Body of pancreas (tissue), 4 donors: ENCODE data around the gene ENTPD1. TPM values are rescaled to one million over a fixed set of nuclear protein-coding genes. Genes with fewer than 3 reads are reported as not detected.

ENCODE experiments used
- ATAC-seq: fragments of 150-250 bp; one replicate; pipeline ENCODE4 v1.9.1; 2016
- DNase-seq, 4 donors: peaks; one replicate each; pipeline ENCODE4 v3.0.0-alpha.2; 2019
- H3K27ac ChIP-seq, 4 donors: fragments of 200-600 bp; sonication (generic); 1 replicate in 3 of 4; 2 replicates in 1 of 4; pipeline versions ENCODE4 v1.5.1 to v1.6.1; 2016 to 2019; ENCODE audit warnings: mild to moderate bottlenecking in 1 of 4, mixed read lengths in 1 of 4, moderate library complexity in 1 of 4
- H3K27me3 ChIP-seq, 2 donors: fragments of 200-600 bp; sonication (generic); one replicate each; pipeline ENCODE4 v1.6.0; 2016; ENCODE audit warnings: mild to moderate bottlenecking in 1 of 2
- H3K36me3 ChIP-seq, 2 donors: fragments of 200-600 bp; sonication (generic); replicated peaks in 1 of 2; 2 replicates each; pipeline ENCODE4 v1.5.1; 2016; ENCODE audit warnings: low read depth in 2 of 2; ENCODE audit not compliant: insufficient read depth in 1 of 2
- H3K4me1 ChIP-seq: fragments of 200-600 bp; sonication (generic); one replicate; pipeline ENCODE4 v1.6.0; 2016
- H3K4me3 ChIP-seq, 2 donors: fragments of 200-600 bp; sonication (generic); 1 replicate in 1 of 2; 2 replicates in 1 of 2; pipeline ENCODE4 v1.5.1; 2016 to 2019
- H3K9me3 ChIP-seq, 3 donors: fragments of 200-600 bp; sonication (generic); 1 replicate in 2 of 3; 2 replicates in 1 of 3; pipeline ENCODE4 v1.5.1; 2016
- POLR2A ChIP-seq, 3 donors: fragments of 450-650 bp; IDR thresholded peaks; one replicate each; pipeline ENCODE4 v1.6.1; 2016; ENCODE audit warnings: antibody characterized with exemption in 3 of 3, mild to moderate bottlenecking in 2 of 3
- WGBS, 2 donors: methylation state at CpG; one replicate each; pipeline ENCODE4 v1.1.5; 2017; 5-methylcytosine and 5-hydroxymethylcytosine counted together
- intact Hi-C: fragments of 100-400 bp; cut with DNase I; formaldehyde crosslinking; loops from one replicate; pipeline ENCODE4 v1.15.1; 2023
- total RNA-seq, 2 donors: library from RNA; depleted of rRNA; stranded (reverse); fragments of >200 nt; gene quantifications; one replicate each; pipeline ENCODE4 v1.1.0, GENCODE V29; 2016
- TF ChIP-seq, protein P1 (sequence below), 7 experiments: fragments of 450-650 bp in 4 of 7; fragments of 200-600 bp in 3 of 7; sonication (generic) in 3 of 7; IDR thresholded peaks; one replicate each; pipeline ENCODE4 v1.5.1; 2016 to 2019; ENCODE audit warnings: antibody characterized with exemption in 7 of 7

ENTPD1 gene
- total RNA-seq, 2 donors from 2014 or later = 2.1 to 3.0 TPM

DNA sequence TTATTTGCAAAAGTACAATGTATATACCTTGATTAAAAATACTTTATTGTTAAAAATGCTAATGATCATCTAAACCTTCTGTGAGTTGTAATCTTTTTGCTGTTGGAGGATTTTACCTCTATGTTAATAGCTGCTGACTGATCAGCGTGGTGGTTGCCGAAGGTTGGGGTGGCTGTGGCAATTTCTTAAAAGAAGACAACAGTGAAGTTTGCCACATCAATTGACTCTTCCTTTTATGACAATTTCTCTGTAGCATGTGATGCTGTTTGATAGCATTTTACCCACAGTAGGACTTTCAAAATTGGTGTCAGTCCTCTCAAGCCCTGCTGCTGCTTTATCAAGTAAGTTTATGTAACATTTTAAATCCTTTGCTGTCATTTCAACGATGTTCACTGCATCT, 16.9 kb upstream of the ENTPD1 start:
- TF ChIP-seq POLR2A (IDR thresholded peaks at IDR 0.05) = no peak
- TF ChIP-seq, protein P1, sequence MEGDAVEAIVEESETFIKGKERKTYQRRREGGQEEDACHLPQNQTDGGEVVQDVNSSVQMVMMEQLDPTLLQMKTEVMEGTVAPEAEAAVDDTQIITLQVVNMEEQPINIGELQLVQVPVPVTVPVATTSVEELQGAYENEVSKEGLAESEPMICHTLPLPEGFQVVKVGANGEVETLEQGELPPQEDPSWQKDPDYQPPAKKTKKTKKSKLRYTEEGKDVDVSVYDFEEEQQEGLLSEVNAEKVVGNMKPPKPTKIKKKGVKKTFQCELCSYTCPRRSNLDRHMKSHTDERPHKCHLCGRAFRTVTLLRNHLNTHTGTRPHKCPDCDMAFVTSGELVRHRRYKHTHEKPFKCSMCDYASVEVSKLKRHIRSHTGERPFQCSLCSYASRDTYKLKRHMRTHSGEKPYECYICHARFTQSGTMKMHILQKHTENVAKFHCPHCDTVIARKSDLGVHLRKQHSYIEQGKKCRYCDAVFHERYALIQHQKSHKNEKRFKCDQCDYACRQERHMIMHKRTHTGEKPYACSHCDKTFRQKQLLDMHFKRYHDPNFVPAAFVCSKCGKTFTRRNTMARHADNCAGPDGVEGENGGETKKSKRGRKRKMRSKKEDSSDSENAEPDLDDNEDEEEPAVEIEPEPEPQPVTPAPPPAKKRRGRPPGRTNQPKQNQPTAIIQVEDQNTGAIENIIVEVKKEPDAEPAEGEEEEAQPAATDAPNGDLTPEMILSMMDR (IDR thresholded peaks at IDR 0.05) = no peak
- H3K27ac ChIP-seq = no peak overlapping the region
- WGBS, 2 donors = 79 to 85% methylated on average over 3 of the region's 3 CpGs
- intact Hi-C loops = no loop called here
- DNase-seq (no peak), ATAC-seq (no peak)
- H3K4me3 ChIP-seq = no peak overlapping the region
- peaks cover 11% of the 10 kb centered on the region for H3K4me1 ChIP-seq
- H3K36me3 ChIP-seq = no peaks in the 10 kb centered on the region
- no peaks in the 10 kb centered on the region for H3K27me3 ChIP-seq
- no peaks in the 10 kb centered on the region for H3K9me3 ChIP-seq

DNA sequence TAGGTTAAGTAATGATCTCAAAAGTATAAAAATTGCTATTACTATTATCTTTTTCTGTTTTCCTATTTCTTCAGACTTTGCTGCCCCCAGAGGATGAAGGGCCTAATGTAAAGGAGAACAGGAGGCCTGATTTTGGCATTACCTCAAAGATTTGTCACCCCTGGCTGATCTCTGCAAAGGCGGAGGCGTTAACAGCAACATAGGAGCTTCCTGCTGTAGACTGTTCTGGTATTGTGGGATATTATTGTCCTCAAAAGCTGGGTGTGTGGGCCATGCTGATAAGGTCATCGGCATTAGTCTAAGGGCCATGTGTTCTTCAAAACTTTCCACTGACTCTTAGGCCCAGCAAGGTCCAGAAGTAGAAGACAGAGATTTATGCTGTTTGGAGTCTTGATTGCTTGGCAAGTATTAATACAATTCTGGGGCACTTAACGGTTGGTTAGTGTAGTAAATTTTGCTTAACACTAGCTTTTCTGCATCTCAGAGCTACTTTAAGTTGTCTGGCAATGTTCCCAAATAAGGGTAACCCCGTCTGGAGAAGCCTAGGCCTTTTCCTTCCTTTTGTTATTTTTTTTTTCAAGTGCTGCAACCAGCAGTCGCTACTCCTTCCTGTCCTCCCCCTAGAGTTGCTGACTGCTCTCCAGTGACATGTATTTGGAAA, 14.0 kb upstream of the ENTPD1 start:
- H3K27me3 ChIP-seq = no peaks in the 10 kb centered on the region
- WGBS, 2 donors = 46 to 59% methylated on average over 6 of the region's 6 CpGs
- H3K27ac ChIP-seq = peak overlapping the region in 1 of 4 donors; percentile 57
- H3K4me3 ChIP-seq = no peak overlapping the region
- no peaks in the 10 kb centered on the region for H3K9me3 ChIP-seq
- ATAC-seq = peak; percentile 50
- DNase-seq = peak in 1 of 4 donors; percentile 23
- H3K4me1 ChIP-seq = peaks cover 11% of the 10 kb centered on the region
- intact Hi-C loops = no loop called here
- no peaks in the 10 kb centered on the region for H3K36me3 ChIP-seq
- TF ChIP-seq, protein P1 (IDR thresholded peaks at IDR 0.05) = no peak
- no peak for TF ChIP-seq POLR2A (IDR thresholded peaks at IDR 0.05)

DNA sequence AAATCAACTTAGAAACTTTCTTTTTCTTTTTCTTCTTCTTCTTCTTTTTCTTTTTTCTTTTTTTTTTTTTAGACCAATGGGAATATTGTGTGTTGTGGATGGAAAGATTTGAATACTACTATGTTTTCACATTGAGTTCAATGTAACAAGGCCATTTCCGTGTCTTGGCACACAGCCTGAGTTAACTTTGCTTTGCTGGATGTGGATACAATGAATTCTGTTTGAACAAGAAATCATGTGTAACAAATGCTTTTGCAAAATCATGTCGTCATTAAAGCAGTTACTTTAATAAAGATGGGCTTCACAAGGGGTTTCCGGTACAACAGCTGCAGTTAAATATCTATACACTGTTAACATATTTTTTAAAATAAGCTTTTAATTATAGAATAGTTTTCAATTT, 13.5 kb upstream of the ENTPD1 start:
- DNase-seq = peak; percentile 65 to 85 (median 76)
- intact Hi-C loops = no loop called here
- peak overlapping the region in 1 of 4 donors; percentile 57 for H3K27ac ChIP-seq

DNA sequence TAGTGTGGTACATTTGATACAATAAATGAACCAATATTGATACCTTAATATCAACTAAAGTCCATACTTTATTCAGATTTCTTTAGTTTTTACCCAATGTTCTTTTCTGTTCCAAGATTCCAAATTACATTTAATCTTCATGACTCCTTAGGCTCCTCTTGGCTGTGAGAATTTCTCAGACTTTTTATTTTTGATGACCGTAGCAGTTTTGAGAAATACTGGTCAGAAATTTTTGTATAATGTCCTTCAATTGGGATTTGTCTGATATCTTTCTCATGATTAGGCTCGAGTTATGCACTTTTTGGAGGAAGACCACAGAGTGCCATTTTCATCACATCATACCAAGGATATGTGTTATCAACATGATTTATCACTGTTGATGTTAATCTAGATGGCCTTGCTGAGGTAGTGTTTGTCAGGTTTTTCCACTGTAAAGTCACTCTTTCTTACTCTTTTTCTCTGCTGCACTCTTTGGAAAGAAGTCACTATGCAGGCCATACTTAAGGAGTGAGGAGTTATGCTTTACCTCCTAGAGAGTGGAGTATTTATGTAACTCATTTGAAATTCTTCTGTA, 12.9 kb upstream of the ENTPD1 start:
- no peak for DNase-seq
- H3K4me1 ChIP-seq = peaks cover 11% of the 10 kb centered on the region
- no peak for ATAC-seq
- peak overlapping the region in 1 of 4 donors; percentile 57 for H3K27ac ChIP-seq
- no peak for TF ChIP-seq POLR2A (IDR thresholded peaks at IDR 0.05)
- TF ChIP-seq, protein P1 (IDR thresholded peaks at IDR 0.05) = no peak
- intact Hi-C loops = no loop called here
- 80 to 86% methylated on average over 2 of the region's 2 CpGs for WGBS, 2 donors
- no peaks in the 10 kb centered on the region for H3K36me3 ChIP-seq
- H3K4me3 ChIP-seq = no peak overlapping the region
- H3K9me3 ChIP-seq = no peaks in the 10 kb centered on the region
- H3K27me3 ChIP-seq = no peaks in the 10 kb centered on the region

More for the DNA sequence above, 13.5 kb upstream of the ENTPD1 start:
- peak; percentile 52 for ATAC-seq
- no peak for TF ChIP-seq POLR2A (IDR thresholded peaks at IDR 0.05)
- TF ChIP-seq, protein P1 (IDR thresholded peaks at IDR 0.05) = no peak
- no peaks in the 10 kb centered on the region for H3K9me3 ChIP-seq
- H3K36me3 ChIP-seq = no peaks in the 10 kb centered on the region
- 9 to 16% methylated on average over 3 of the region's 3 CpGs for WGBS, 2 donors
- H3K27me3 ChIP-seq = no peaks in the 10 kb centered on the region
- H3K4me1 ChIP-seq = peaks cover 11% of the 10 kb centered on the region
- no peak overlapping the region for H3K4me3 ChIP-seq

DNA sequence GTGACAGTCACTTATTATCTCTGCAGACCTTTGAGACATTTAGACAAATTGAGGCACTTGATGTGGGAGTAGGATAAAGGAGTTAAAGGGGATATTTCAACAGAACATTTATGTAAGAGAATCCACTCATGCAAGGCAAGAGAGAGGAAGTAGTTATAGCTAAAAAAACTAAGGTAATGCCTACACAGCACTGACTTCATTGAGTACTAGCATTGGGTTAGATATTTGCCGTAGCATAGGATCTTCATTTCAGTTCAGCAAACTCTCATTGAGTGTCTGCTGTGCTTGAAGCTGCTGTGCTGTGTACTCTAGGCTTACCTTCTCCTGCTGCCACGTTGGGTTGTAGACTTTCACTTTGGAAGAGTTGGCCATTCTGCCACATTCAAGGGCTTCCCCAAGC, 10.5 kb upstream of the ENTPD1 start:
- DNase-seq = no peak
- Histone ChIP-seq H3K27ac (no peak overlapping the region), H3K4me1 (peaks cover 11% of the 10 kb centered on the region), H3K4me3 (no peak overlapping the region), H3K9me3 (no peaks in the 10 kb centered on the region), H3K27me3 (no peaks in the 10 kb centered on the region), H3K36me3 (no peaks in the 10 kb centered on the region)
- no peak for ATAC-seq
- intact Hi-C loops = no loop called here
- TF ChIP-seq, protein P1 (IDR thresholded peaks at IDR 0.05) = no peak
- TF ChIP-seq POLR2A (IDR thresholded peaks at IDR 0.05) = no peak
- 54 to 63% methylated on average over 2 of the region's 2 CpGs for WGBS, 2 donors
